GM12872 (cell line): Measurements from ENCODE around the gene GALNTL6.

Experiments used
- TF ChIP-seq, protein P1 (sequence below): IDR thresholded peaks from 3 replicates; pipeline ENCODE4 v1.5.1; 2011; ENCODE audit warnings: low read depth, mild to moderate bottlenecking, low read length, moderate library complexity; ENCODE audit not compliant: insufficient read depth

The GALNTL6 gene

DNA sequence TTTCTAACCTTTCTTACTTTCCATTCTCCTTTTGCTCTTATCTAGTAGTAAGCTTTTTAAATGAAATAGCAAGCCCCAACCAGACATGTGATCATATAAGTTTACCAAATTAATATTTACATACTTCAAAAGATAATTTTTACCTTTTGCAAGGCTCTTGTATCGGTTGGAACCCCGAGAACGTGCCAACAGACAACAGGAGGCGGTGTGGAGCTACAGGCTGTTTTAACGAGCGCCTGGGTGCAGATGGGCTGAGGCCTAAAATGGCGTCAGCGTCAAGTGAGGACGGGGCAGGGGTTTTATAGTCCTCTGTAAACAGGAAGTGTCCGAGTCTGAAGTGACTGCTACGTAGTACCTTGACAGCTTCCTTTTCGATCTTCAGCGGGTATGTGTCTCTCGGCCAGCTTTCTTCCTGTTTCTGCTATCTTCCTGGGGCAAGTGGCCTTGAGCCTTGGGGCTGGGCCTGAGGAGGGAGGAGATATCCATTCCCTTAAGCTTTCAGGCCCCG is 342.7 kb downstream of the GALNTL6 start:
- TF ChIP-seq, protein P1, sequence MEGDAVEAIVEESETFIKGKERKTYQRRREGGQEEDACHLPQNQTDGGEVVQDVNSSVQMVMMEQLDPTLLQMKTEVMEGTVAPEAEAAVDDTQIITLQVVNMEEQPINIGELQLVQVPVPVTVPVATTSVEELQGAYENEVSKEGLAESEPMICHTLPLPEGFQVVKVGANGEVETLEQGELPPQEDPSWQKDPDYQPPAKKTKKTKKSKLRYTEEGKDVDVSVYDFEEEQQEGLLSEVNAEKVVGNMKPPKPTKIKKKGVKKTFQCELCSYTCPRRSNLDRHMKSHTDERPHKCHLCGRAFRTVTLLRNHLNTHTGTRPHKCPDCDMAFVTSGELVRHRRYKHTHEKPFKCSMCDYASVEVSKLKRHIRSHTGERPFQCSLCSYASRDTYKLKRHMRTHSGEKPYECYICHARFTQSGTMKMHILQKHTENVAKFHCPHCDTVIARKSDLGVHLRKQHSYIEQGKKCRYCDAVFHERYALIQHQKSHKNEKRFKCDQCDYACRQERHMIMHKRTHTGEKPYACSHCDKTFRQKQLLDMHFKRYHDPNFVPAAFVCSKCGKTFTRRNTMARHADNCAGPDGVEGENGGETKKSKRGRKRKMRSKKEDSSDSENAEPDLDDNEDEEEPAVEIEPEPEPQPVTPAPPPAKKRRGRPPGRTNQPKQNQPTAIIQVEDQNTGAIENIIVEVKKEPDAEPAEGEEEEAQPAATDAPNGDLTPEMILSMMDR, result no peak

DNA sequence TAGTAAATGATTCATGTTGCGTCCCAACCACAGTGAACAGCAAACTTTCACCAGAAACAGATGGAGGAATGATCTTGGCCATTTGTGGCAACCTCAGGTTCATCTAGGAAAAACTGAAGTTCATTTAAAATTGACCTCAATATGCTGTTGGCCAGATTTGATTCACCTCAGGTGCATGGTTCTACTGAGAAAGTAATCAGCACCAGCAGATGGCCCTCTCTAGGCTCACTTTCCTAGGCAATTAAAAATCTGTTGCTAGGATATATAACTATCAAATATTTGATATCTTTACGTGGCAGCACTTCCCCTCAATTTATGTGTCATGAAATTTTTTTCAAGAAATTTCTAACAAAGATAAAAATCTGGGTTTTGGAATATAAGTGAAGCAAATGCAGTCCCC is 344.7 kb downstream of the GALNTL6 start:
- TF ChIP-seq, protein P1, result no peak

DNA sequence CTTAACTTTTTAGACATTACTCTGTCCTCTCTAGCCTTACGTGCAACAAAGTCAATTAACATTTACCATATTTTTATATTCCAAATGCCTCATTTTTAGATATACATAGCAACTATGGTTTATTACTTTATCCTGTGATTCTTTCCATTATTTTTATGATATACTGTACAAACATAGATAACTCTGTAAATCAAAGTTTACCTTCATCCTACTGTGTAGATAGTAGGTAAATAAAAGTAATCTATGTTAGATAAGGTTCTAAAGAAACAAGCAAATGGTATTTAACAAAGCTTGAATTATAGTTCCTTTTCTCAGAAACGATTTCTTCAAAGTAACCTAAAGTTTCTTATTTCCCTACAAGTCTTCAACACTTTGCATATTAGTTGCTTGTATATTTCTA is 350.0 kb downstream of the GALNTL6 start:
- TF ChIP-seq, protein P1, result no peak

DNA sequence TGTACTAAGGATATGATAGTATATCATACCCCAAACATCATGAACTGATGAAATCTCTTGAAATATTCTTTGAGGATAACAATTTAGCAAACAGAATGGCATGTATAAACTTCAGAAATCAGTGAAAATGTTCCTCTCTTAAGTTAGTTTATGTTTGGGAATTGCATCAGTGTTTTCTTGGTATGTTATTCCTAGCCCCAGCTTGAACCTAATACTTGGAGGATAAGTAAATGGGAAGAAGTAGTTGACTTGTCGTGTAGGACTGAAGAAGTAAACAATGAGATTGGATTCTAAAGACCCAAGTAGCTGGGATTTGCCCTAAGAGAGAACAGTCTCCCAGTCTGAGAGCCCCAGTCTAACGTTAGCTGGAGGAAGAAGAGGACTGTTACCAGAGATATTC is 355.7 kb downstream of the GALNTL6 start:
- TF ChIP-seq, protein P1, result no peak

DNA sequence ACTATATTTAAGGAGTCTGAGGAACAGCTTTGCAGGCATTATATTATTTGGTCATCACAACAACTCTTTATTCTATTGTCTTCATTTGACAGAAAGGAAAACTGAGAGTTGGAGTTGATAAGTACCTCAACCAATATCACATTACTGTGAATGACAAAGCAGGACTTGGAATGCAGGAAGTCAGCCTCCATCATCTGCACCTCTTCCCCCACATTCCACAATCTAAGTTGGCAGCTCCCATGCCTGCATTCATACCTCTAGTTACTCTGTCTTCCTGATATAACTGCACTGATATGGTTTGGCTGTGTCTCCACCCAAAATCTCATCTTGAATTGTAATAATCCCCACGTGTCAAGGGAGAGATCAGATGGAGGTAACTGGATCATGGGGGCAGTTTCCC is 356.7 kb downstream of the GALNTL6 start:
- TF ChIP-seq, protein P1, result no peak

DNA sequence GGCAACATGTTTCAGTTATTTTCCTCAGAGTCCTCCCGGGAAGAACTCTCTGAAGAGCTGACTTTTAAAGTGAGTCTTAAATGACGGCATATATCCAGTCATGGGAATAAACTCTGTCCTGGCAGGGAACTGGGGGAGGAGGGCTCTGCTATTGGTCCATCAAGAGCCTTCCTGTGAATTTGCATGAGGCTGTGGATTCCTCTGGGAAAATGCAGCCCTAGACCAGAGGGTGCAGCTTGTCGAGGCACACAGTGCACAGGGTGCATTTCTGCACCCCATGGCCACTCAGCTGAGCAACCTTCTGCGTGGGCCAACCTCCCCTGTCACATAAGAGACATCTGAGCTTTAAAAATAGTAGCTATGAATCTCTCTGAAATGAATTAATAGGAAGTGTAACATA is 360.0 kb downstream of the GALNTL6 start:
- TF ChIP-seq, protein P1, result no peak

DNA sequence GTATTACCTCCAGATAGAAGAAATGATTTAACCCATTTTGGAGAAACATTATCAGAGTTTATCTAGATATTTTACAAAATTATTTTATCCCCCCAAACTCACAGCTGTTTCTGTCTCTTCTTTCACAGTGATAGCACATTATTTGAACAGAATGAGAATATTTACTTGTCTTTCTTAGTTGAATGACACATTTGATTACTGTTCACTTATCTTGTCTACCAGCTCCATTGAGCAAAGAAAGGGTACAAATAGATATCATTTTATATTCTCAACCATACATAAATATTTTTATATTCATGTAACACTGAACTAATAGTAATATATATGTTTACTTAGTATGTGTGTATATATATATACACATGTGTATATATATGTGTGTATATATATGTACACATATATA is 364.2 kb downstream of the GALNTL6 start:
- TF ChIP-seq, protein P1, result no peak
